ENCODE results near the gene GADL1.

GADL1 gene

GRCh38 chr3:30836141-30836540 lies 58.3 kb downstream of the GADL1 start:
- CTCF ChIA-PET = interaction anchor here (1.5 kb wide), 1 partner anchor 84 kb away, joined by 3 read pairs; no protein-coding TSS in a partner anchor
- no peak for DNase-seq (ENCODE audit: extremely low spot score)
- POLR2A ChIA-PET = no interaction called here
- no peak for TF ChIP-seq CTCF (IDR thresholded peaks at IDR 0.05; ENCODE audit: control extremely low read depth, extremely low read depth, low read depth, missing control alignments)

GRCh38 chr3:30835667-30836066 lies 58.8 kb downstream of the GADL1 start:
- POLR2A ChIA-PET = no interaction called here
- no peak for DNase-seq (ENCODE audit: extremely low spot score)
- CTCF ChIA-PET = interaction anchor here (1.5 kb wide), 1 partner anchor 84 kb away, joined by 3 read pairs; no protein-coding TSS in a partner anchor
- TF ChIP-seq CTCF (IDR thresholded peaks at IDR 0.05; ENCODE audit: control extremely low read depth, extremely low read depth, low read depth, missing control alignments) = no peak

- TF ChIP-seq CTCF (IDR thresholded peaks at IDR 0.05; ENCODE audit: control extremely low read depth, extremely low read depth, low read depth, missing control alignments) = no peak
- ChIA-PET CTCF (no interaction called here), POLR2A (no interaction called here)
- no peak for DNase-seq (ENCODE audit: extremely low spot score)
Observed at GRCh38 chr3:30832961-30833575, 61.4 kb downstream of the GADL1 start.

- POLR2A ChIA-PET = no interaction called here
- CTCF ChIA-PET = no interaction called here
- no peak for TF ChIP-seq CTCF (IDR thresholded peaks at IDR 0.05; ENCODE audit: control extremely low read depth, extremely low read depth, low read depth, missing control alignments)
- no peak for DNase-seq (ENCODE audit: extremely low spot score)
Observed at GRCh38 chr3:30827080-30827479, 67.4 kb downstream of the GADL1 start.

- ChIA-PET CTCF (no interaction called here), POLR2A (no interaction called here)
Observed at GRCh38 chr3:30826531-30826942, 67.9 kb downstream of the GADL1 start.

GRCh38 chr3:30819067-30819798 lies 75.2 kb downstream of the GADL1 start:
- POLR2A ChIA-PET = no interaction called here
- no peak for DNase-seq (ENCODE audit: extremely low spot score)
- TF ChIP-seq CTCF (IDR thresholded peaks at IDR 0.05; ENCODE audit: control extremely low read depth, extremely low read depth, low read depth, missing control alignments) = no peak
- CTCF ChIA-PET = no interaction called here

More at GRCh38 chr3:30826531-30826942, 67.9 kb downstream of the GADL1 start:
- no peak for TF ChIP-seq CTCF (IDR thresholded peaks at IDR 0.05; ENCODE audit: control extremely low read depth, extremely low read depth, low read depth, missing control alignments)
- no peak for DNase-seq (ENCODE audit: extremely low spot score)

All from GM10248 (cell line).